Head of caudate nucleus (tissue), 42 donors: ENCODE measurements around the gene TMEM39A.

Experiments
- DNase-seq, 42 donors: peaks; one replicate each; pipeline versions ENCODE4 v3.0.0 to v3.0.0-alpha.2; 2020 to 2021; ENCODE audit warnings: mixed read lengths in 7 of 42
- intact Hi-C: fragments of 100-400 bp; cut with DNase I; formaldehyde crosslinking; loops from one replicate; pipeline ENCODE4 v1.15.0; 2022

TMEM39A gene, protein sequence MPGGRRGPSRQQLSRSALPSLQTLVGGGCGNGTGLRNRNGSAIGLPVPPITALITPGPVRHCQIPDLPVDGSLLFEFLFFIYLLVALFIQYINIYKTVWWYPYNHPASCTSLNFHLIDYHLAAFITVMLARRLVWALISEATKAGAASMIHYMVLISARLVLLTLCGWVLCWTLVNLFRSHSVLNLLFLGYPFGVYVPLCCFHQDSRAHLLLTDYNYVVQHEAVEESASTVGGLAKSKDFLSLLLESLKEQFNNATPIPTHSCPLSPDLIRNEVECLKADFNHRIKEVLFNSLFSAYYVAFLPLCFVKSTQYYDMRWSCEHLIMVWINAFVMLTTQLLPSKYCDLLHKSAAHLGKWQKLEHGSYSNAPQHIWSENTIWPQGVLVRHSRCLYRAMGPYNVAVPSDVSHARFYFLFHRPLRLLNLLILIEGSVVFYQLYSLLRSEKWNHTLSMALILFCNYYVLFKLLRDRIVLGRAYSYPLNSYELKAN

DNA sequence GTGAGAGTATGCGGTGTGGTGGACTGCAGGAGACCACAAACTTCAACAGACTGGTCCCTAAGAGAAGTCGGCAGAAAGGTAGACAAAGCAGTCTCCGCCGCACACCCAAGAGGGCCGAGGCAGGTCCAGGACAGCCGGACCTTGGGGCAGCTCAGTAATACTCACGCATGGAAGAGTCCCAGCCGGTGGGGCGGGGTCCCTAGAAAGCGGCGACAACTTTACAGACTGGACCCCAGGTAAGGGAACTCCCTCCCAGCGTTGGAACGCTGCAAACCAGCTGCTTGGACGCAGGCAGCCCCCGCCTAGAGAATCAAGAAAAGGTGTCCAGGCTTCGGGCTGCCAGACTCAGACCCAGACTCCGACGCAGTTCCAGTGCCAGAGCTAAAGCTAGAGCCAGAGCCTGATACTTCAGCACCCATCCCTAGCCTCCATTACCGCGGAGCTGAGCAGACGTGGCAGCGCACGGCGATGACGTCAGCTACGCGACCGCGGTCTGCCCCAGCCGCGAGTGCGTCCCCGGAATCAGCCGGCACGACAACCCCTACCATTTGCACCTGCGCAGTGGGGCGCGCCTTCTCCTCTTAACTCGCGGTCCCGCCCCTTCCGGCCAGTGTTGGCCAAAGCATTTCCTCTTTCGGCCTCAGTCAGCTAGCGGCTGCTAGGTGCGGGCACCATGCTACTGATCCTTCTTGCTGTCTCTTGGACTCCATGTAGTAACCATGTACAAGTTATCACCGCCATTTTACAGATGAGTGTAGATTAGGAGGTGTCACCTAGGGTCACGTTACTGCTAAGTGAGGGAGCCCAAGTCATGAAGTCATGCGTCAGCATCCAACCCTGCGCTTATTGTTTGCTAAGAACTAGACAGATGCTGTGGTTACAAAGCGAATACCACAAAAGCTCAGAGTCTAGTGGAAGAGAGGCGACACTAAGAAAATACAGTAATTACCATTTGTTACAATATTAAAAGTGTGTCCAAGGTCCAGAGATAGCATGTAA lies at the start of gene TMEM39A:
Gene TMEM39A (minus strand): TSS at position 445 of the 999 bp plus-strand sequence. CDS start 1,541 bp downstream, outside the sequence.
- peak; percentile 97 to 100 (median 99) for DNase-seq
- intact Hi-C loops: loop anchor here (2.0 to 10.0 kb wide), 3 partner anchors 35 to 631 kb away; partner anchors contain the start of genes COX17, GSK3B and TIMMDC1

GRCh38 chr3:119510690-119511089 lies 47.3 kb upstream of the TMEM39A start:
- intact Hi-C loops: no loop called here

GRCh38 chr3:119508172-119508845 lies 44.9 kb upstream of the TMEM39A start:
- DNase-seq: no peak
- intact Hi-C loops: no loop called here

More at GRCh38 chr3:119510690-119511089, 47.3 kb upstream of the TMEM39A start:
- DNase-seq: no peak

- intact Hi-C loops: no loop called here
- no peak for DNase-seq
Measured at GRCh38 chr3:119507404-119507803, 44.0 kb upstream of the TMEM39A start.

GRCh38 chr3:119506631-119507030 lies 43.2 kb upstream of the TMEM39A start:
- intact Hi-C loops: no loop called here
- no peak for DNase-seq

DNA sequence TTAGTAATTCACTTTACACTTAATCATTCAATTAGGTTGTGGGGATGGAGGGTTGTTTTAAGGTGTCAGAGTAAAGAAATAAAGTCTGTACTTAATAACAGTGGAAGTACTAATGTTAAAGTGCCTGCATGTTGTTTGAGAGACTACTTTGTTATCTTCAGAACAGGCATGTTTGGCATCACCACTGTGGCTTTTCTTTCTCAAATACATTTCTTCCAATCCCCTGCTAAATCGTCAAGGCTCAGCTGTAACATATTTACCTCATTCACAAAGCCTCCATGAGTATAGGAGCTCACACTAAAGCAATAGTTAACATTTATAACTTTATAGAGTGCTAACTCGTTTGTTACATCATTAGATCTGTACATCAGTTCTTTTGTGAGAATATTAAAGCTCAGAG lies 37.5 kb upstream of the TMEM39A start:
- no peak for DNase-seq
- intact Hi-C loops: no loop called here

DNA sequence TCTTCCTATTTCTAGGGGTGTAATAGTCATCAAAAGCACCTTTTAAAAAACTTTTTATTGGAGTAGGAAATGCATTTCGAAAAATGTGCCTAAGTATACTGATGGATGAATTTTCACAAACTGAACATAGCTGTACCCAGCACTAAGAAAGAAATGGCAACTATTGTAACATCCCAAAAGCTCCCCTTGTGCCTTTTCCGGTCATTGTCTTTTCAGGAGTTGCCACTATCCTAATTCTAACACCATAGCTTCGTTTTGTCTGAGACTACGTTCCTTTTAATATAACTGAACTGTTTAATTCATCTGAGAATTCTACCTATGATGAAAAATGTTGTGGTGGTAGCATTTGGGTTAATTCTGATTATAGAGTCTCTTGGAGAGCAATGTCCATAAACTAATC lies 36.9 kb upstream of the TMEM39A start:
- no peak for DNase-seq
- intact Hi-C loops: no loop called here

GRCh38 chr3:119498186-119499011 lies 35.0 kb upstream of the TMEM39A start, which contains the start of gene TIMMDC1:
TIMMDC1 (plus strand) TSS chr3:119498547; CDS start chr3:119498734, 187 bp downstream.
- peak; percentile 96 to 100 (median 99) for DNase-seq
- intact Hi-C loops: loop anchor here (2.0 kb wide), 1 partner anchor 36 kb away; the partner anchor contains the start of gene TMEM39A

DNA sequence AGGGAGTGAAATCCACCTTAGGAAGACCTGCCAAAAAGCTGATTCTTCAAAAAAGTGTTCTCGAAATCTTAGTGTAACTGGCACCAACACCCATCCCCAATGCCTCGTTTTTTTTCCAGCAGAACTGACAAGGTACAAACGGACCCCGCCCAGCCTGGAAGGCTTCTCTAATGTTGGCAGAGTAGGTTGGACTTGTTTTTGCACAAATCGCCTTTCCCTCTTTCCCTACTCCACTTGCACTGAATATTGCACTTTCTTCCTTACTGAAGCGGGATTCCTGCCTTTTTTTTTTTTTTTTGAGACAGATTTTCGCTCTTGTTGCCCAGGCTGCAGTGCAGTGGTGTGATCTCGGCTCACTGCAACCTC lies 34.4 kb upstream of the TMEM39A start:
- intact Hi-C loops: loop anchor here (2.0 kb wide), 1 partner anchor 35 kb away; the partner anchor contains the start of gene TMEM39A
- peak in 29 of 42 donors; percentile 4 to 57 (median 29) for DNase-seq

GRCh38 chr3:119494597-119494996 lies 31.2 kb upstream of the TMEM39A start:
- no peak for DNase-seq
- intact Hi-C loops: no loop called here

DNA sequence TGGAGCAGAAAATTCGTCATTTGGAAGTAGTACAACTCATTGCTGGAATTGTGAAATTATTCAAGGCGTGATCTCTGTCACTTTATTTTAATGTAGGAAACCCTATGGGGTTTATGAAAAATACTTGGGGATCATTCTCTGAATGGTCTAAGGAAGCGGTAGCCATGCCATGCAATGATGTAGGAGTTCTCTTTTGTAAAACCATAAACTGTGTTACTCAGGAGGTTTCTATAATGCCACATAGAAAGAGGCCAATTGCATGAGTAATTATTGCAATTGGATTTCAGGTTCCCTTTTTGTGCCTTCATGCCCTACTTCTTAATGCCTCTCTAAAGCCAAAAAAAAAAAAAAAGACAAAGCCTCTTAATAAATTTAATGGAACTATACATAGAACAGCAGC lies 29.4 kb upstream of the TMEM39A start:
- DNase-seq: no peak
- intact Hi-C loops: no loop called here

DNA sequence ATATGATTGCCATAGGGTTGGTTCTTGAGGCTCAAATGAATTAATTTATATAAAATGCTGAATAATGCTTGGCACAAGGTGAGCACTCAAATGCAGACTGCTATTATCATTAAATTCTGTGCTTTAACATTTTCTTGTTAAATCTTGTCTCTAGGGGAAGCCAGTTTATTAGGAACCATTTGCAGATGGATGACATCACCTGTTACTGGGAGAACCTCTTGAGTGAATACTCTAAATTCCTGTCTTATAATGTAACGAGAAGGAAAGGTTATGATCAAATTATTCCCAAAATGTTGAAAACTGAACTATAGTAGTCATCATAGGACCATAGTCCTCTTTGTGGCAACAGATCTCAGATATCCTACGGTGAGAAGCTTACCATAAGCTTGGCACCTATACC lies 28.7 kb upstream of the TMEM39A start:
- no peak for DNase-seq
- intact Hi-C loops: no loop called here

- DNase-seq: no peak
- intact Hi-C loops: no loop called here
Measured at GRCh38 chr3:119490153-119490552, 26.7 kb upstream of the TMEM39A start.

DNA sequence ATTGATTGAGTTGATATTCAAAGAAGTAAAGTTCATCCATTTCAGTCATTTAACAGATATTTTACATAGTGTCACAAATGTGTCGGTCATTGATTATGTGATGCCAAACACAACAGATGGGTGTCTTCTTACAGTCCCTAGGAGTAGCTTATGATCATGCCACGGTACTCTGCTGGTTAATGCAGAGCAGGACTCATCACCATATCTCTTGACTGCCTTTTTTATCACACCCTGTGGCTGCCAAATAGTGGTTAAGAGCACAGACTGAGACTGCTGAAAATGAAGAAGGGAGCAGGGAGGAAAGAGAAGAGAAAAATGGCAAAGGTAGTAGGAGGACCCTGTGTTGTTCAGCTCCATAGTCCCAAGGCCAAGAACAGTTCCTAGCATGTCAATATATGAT lies 22.1 kb upstream of the TMEM39A start:
- intact Hi-C loops: no loop called here
- DNase-seq: no peak

DNA sequence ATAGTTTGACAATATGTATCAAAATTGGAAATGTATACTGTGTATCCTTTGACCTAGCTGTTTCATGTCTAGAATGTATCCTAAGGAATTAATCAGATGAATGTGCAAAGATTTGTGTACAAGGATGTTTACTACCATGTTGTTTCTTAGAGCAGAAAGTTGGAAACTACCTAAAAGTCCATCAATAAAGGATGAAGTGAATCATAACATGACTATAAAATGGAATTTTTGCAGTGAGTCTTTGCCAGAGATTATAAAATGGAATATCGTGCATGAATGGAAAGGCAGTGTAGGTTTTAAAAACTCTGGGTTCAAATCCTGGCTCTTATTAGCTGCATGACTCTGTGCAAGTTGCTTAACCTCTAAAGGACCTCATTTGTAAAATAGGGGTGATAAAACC lies 19.7 kb upstream of the TMEM39A start:
- intact Hi-C loops: no loop called here
- DNase-seq: no peak

DNA sequence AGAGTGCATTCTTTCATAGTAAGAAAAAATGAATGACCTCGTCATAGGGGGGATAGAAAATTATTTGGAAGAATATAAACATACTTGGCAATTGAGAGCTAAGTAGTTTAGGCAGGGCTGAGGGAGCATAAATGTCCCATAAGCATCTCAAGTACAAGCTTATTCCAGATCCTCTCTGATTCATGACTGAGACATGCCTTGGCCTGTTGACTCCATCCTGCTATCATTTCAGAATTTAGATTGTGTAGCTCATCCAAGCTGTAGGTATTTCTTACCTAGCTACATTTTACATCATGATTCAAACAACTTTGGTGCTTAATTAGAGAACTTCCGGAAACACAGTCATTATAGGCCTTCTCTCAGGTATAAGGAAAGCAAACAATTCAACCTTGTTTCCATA lies 17.7 kb upstream of the TMEM39A start:
- DNase-seq: no peak
- intact Hi-C loops: no loop called here

- intact Hi-C loops: no loop called here
- no peak for DNase-seq
Measured at GRCh38 chr3:119470866-119471265, 7.5 kb upstream of the TMEM39A start.
